Measurements from ENCODE around the gene ADGRG3. TPM values are rescaled to one million over a fixed set of nuclear protein-coding genes. Genes with fewer than 3 reads are reported as not detected.

The ADGRG3 gene
- total and polyA plus RNA-seq, 2 of the 13 experiments (the other 11 are each of a cell fraction or from before 2014, with no cell fraction given) = 2.7 to 11.8 TPM

GRCh38 chr16:57704011-57704904 lies 36.2 kb downstream of the ADGRG3 start (continued):
- TF ChIP-seq EP300 (IDR thresholded peaks at IDR 0.05; ENCODE audit: low read depth in 2 of 2, low read length in 2 of 2) (peak in 1 of 2 experiments; percentile 74; a peak in 2 of 4 replicates), EP300 (CRISPR knock-in tag; IDR thresholded peaks at IDR 0.05; ENCODE audit: borderline replicate concordance) (no peak), ZBTB25 (CRISPR knock-in tag; IDR thresholded peaks at IDR 0.05) (peak; percentile 65; the same call in 1 of the 2 replicates), ZNF792 (CRISPR knock-in tag; IDR thresholded peaks at IDR 0.05) (peak; percentile 42; the same call in 1 of the 2 replicates), RNF2 (conservative IDR thresholded peaks at IDR 0.05; ENCODE audit: low read depth) (no peak), ZNF724P (CRISPR knock-in tag; IDR thresholded peaks at IDR 0.05; ENCODE audit: borderline replicate concordance) (no peak), ZBTB3 (CRISPR knock-in tag; IDR thresholded peaks at IDR 0.05; ENCODE audit: borderline replicate concordance, low read depth) (peak; percentile 52; the same call in 1 of the 2 replicates), AHDC1 (CRISPR knock-in tag; IDR thresholded peaks at IDR 0.05; ENCODE audit: borderline replicate concordance) (peak; percentile 54; the same call in 1 of the 2 replicates), ZFP36L2 (CRISPR knock-in tag; IDR thresholded peaks at IDR 0.05) (no peak), ZHX2 (IDR thresholded peaks at IDR 0.05; ENCODE audit: low read depth) (0 out of 2 replicates have a peak, but pooled peaks have one; percentile 9), ZHX2 (CRISPR knock-in tag; IDR thresholded peaks at IDR 0.05; ENCODE audit: borderline replicate concordance) (no peak), POLR2G (IDR thresholded peaks at IDR 0.05; ENCODE audit: low read depth, low read length) (peak; percentile 82), XRCC5 (optimal IDR thresholded peaks at IDR 0.05; ENCODE audit: low read length) (peak; percentile 36), ATM (IDR thresholded peaks at IDR 0.05; ENCODE audit: borderline replicate concordance) (no peak), ZKSCAN8 (CRISPR knock-in tag; IDR thresholded peaks at IDR 0.05; ENCODE audit: borderline replicate concordance) (peak; percentile 52; the same call in 1 of the 2 replicates), MAFF (IDR thresholded peaks at IDR 0.05; ENCODE audit: low read depth, low read length) (no peak), MIER2 (CRISPR knock-in tag; IDR thresholded peaks at IDR 0.05) (no peak)

Measured in HepG2 (cell line).